Stimulated activated naive CD8-positive, alpha-beta T cell treated with anti-CD3 and anti-CD28 coated beads, Interleukin-15, amount 100 ng/mL, for 72 hours (primary cell): ENCODE data around the gene VCL.
"Not testable (repeated sequence)": the region's sequence is repeated elsewhere in the genome, so short reads cannot be mapped to it uniquely, and the experiment has no call there.

Experiments
- ATAC-seq: fragments of 150-1000 bp; cut with Tn5 transposase; 2 replicates; pipeline ENCODE4 v1.10.0; 2021; ENCODE audit warnings: mild to moderate bottlenecking, moderate library complexity
- DNase-seq, 2 donors: peaks; one replicate each; pipeline ENCODE4 v3.0.0; 2021 to 2022
- H3K27ac Mint-ChIP-seq, 2 donors: one replicate each; pipeline ENCODE4 v1.8.0; 2022; ENCODE audit warnings: mild to moderate bottlenecking in 2 of 2, mixed read lengths in 2 of 2, moderate library complexity in 2 of 2
- H3K27me3 Mint-ChIP-seq: one replicate; pipeline ENCODE4 v1.8.0; 2022; ENCODE audit warnings: mixed read lengths
- H3K4me1 Mint-ChIP-seq: one replicate; pipeline ENCODE4 v1.8.0; 2022; ENCODE audit warnings: mild to moderate bottlenecking, mixed read lengths
- H3K4me3 Mint-ChIP-seq, 2 donors: one replicate each; pipeline ENCODE4 v1.8.0; 2022; ENCODE audit warnings: mild to moderate bottlenecking in 2 of 2, mixed read lengths in 2 of 2, moderate library complexity in 1 of 2
- H3K9me3 Mint-ChIP-seq, 2 donors: one replicate each; pipeline ENCODE4 v1.8.0; 2022; ENCODE audit warnings: mixed read lengths in 2 of 2

VCL gene

GRCh38 chr10:74013004-74013403 is 15.1 kb downstream of the VCL start:
- DNase-seq, result no peak
- no peaks in the 10 kb centered on the region for H3K9me3 Mint-ChIP-seq
- peaks cover 22% of the 10 kb centered on the region for H3K4me1 Mint-ChIP-seq
- H3K27ac Mint-ChIP-seq, result no peak overlapping the region
- H3K27me3 Mint-ChIP-seq, result no peaks in the 10 kb centered on the region
- H3K4me3 Mint-ChIP-seq, result no peak overlapping the region
- ATAC-seq, result no peak

DNA sequence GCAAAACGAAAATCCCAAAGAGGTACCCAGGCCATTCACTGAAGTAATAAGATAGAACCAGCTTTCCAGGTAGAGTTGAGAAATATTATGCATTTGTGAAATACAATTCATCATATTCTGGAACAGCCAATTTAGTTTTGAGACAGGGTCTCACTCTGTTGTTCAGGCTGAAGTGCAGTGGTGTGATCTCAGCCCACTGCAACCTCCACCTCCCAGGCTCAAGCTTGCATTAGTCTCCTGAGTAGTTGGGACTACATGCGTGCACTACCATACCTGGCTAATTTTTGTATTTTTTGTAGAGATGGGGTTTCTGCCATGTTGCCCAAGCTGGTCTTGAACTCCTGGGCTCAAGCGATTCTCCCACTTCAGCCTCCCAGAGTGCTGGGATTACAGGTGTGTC is 16.7 kb downstream of the VCL start:
- not testable (repeated sequence) for ATAC-seq, H3K27ac Mint-ChIP-seq, H3K27me3 Mint-ChIP-seq, H3K4me3 Mint-ChIP-seq, H3K9me3 Mint-ChIP-seq, DNase-seq
- H3K4me1 Mint-ChIP-seq, result peaks cover 22% of the 10 kb centered on the region

DNA sequence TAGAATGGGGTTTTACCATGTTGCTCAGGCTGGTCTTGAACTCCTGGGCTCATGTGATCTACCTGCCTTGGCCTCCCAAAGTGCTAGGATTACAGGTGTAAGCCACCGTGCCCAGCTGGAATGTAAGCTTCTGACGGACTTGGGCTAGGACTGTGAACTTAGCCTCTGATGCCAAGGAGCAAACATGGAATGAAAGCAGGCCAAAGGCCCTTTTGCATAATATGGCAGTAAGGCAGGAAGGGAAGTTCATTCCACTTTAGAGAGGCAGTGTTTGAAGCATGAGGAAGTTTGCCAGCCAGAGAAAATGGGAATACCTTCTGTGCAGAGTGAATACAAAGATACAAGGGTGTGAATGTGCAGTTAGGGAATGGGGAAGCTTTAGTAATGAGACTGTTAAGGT is 20.3 kb downstream of the VCL start:
- no peaks in the 10 kb centered on the region for H3K9me3 Mint-ChIP-seq
- ATAC-seq (no peak), DNase-seq (no peak)
- no peak overlapping the region for H3K4me3 Mint-ChIP-seq
- no peaks in the 10 kb centered on the region for H3K4me1 Mint-ChIP-seq
- no peak overlapping the region for H3K27ac Mint-ChIP-seq
- H3K27me3 Mint-ChIP-seq, result no peaks in the 10 kb centered on the region

DNA sequence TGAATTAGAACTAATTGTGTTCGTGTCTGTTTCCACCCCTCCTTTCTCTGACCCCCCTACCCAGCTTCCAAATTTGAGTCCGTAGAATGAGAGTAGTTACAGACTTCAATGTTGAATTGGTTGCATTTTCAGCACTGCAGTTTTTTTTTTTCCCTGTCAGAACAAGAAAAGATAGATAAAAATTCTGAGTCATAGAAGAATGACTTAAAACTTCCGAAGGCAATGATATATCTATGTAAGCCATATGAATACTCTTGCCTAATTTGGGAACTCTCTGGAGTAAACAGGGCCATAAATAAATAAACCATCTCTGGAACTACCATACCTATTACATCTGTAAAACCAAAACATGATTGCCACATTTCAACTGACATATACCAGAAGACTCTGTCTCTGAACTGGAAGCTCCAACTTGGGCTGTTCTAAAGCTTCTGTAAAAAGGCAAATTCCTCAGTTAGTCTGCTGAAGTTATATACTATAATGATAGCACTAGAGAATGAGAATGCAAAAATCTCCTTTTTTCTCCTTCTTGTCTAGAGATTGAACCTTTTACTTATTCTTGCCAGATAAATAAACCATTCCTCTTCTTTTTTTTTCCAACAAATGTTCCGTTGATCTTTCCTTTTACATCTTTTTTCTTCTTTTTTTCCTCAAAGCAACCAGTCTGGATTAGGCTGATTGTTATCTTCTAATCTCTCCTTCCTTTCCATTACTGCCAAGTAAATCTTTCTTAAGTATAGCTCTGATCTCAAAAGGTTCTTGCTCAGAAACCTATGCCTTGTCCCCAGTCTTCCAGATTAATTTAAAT is 23.5 kb downstream of the VCL start:
- H3K9me3 Mint-ChIP-seq, result no peaks in the 10 kb centered on the region
- DNase-seq, result no peak
- no peak overlapping the region for H3K4me3 Mint-ChIP-seq
- no peak overlapping the region for H3K27ac Mint-ChIP-seq
- H3K27me3 Mint-ChIP-seq, result no peaks in the 10 kb centered on the region
- H3K4me1 Mint-ChIP-seq, result peaks cover 3% of the 10 kb centered on the region
- ATAC-seq, result no peak

DNA sequence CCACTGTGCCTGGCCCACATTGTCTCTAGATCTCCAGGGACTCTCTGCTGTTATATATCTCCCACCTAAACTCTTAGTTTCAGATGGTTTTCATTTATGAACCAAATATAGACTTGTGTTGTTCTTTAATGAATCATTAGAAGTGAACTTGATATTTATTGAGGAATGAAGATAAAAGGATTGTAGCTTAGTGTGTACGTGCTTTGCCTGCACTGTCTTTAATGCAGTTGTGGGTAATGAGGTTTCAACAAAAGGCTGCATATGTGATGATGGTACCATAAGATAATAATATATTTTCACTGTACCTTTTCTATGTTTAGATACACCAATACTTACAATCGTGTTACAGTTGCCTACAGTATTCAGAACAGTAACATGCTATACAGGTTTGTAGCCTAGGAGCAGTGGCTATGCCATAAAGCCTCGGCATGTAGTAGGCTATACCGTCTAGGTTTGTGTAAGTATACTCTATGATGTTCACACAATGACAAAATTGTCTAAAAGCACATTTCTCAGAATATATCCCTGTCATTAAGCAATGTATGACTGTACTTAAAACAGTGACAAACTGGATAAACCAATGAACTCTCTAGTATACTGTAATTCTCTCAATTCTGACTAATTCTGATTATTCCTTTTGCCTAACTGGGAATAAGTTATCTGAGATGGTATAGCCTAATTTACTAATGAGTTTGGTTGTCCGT is 25.2 kb downstream of the VCL start:
- no peak for ATAC-seq
- no peak overlapping the region for H3K27ac Mint-ChIP-seq
- H3K27me3 Mint-ChIP-seq, result no peaks in the 10 kb centered on the region
- no peak for DNase-seq
- peaks cover 10% of the 10 kb centered on the region for H3K4me1 Mint-ChIP-seq
- H3K9me3 Mint-ChIP-seq, result no peaks in the 10 kb centered on the region
- H3K4me3 Mint-ChIP-seq, result no peak overlapping the region

DNA sequence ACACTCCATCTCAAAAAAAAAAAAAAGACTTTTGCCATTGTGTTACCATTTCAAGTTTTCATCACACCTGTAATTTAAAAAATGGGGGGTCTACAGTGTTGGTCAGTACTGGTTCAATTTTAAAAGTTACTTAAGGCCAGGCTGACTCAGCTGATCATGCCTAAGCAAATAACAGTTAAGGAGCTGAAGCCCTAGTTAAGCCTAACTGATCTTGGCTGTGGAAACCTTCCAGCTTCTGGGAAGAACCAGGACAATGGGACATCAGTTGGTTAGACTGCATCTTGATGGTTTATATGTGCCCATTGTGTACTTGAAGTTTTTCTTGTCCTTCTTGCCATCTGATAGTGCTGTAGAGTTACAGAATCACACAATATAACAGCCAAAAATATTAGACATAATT is 26.7 kb downstream of the VCL start:
- H3K4me3 Mint-ChIP-seq, result no peak overlapping the region
- H3K27ac Mint-ChIP-seq, result no peak overlapping the region
- peaks cover 10% of the 10 kb centered on the region for H3K4me1 Mint-ChIP-seq
- DNase-seq, result no peak
- H3K27me3 Mint-ChIP-seq, result no peaks in the 10 kb centered on the region
- no peak for ATAC-seq
- no peaks in the 10 kb centered on the region for H3K9me3 Mint-ChIP-seq

GRCh38 chr10:74025380-74025978 is 27.6 kb downstream of the VCL start:
- Mint-ChIP-seq H3K4me3 (no peak overlapping the region), H3K4me1 (peaks cover 10% of the 10 kb centered on the region), H3K9me3 (no peaks in the 10 kb centered on the region), H3K27ac (peak overlapping the region in 1 of 2 donors; percentile 88), H3K27me3 (no peaks in the 10 kb centered on the region)
- ATAC-seq (no peak), DNase-seq (no peak)

GRCh38 chr10:74026428-74027015 is 28.6 kb downstream of the VCL start:
- Mint-ChIP-seq H3K27me3 (no peaks in the 10 kb centered on the region), H3K4me1 (peaks cover 10% of the 10 kb centered on the region), H3K4me3 (no peak overlapping the region), H3K9me3 (no peaks in the 10 kb centered on the region), H3K27ac (no peak overlapping the region)
- DNase-seq (no peak), ATAC-seq (no peak)

DNA sequence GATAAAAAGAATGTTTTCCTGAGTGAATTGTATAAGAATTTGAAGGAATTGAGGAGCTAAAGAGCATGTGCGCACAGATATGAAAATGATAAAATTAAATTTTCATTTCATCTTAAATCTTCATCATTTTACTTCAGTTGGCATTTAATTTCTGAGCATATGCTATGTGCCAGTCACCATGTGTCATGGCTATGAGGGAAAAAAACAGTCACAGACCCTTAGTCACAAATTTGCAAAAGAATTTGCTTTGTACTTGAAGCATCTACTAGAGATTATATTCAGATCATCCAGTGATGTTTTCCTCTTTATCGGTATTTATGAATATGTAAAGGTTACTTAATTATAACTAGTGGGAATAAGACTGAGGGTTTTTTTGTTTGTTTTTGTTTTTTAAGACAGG is 29.8 kb downstream of the VCL start:
- no peak for DNase-seq
- peaks cover 10% of the 10 kb centered on the region for H3K4me1 Mint-ChIP-seq
- ATAC-seq, result no peak
- no peaks in the 10 kb centered on the region for H3K27me3 Mint-ChIP-seq
- H3K4me3 Mint-ChIP-seq, result no peak overlapping the region
- no peaks in the 10 kb centered on the region for H3K9me3 Mint-ChIP-seq
- no peak overlapping the region for H3K27ac Mint-ChIP-seq

DNA sequence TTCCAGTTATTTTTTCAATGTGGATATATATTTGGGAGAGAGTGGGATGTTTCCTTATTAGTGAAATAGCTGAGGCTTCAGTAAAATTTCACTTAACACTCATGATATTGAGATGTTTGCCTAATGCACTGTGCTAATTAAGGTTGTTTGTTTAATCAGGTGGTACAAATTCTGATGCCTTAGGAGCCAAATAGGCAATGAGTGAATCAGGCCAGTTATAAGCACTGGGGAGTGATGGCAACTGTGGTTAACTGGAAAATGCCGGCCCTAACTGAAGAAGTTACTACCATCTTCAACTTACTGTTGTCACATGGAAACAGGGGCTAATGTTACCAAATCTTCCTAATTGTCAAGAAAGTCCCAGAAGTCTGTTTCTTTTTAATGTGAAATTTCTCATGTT is 32.0 kb downstream of the VCL start:
- Mint-ChIP-seq H3K9me3 (no peaks in the 10 kb centered on the region), H3K4me3 (no peak overlapping the region), H3K4me1 (peaks cover 18% of the 10 kb centered on the region), H3K27ac (no peak overlapping the region), H3K27me3 (no peaks in the 10 kb centered on the region)
- DNase-seq (no peak), ATAC-seq (no peak)

DNA sequence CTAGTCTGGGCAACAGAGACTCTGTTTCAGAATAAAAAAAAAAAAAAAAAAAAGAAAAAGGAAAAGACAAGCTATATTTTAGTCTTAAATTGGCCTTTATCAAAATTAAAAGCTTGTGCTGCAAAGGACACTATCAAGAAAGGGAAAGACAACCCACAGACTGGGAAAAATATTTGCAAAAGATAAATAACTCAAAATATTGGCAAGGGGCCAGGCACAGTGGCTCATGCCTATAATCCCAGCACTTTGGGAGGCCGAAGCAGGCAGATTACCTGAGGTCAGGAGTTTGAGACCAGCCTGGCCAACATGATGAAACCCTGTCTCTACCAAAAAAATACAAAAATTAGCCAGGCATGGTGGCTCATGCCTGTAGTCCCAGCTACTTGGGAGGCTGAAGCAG is 34.3 kb downstream of the VCL start:
- not testable (repeated sequence) for ATAC-seq, H3K9me3 Mint-ChIP-seq, H3K4me3 Mint-ChIP-seq, H3K27me3 Mint-ChIP-seq, H3K4me1 Mint-ChIP-seq, DNase-seq, H3K27ac Mint-ChIP-seq

DNA sequence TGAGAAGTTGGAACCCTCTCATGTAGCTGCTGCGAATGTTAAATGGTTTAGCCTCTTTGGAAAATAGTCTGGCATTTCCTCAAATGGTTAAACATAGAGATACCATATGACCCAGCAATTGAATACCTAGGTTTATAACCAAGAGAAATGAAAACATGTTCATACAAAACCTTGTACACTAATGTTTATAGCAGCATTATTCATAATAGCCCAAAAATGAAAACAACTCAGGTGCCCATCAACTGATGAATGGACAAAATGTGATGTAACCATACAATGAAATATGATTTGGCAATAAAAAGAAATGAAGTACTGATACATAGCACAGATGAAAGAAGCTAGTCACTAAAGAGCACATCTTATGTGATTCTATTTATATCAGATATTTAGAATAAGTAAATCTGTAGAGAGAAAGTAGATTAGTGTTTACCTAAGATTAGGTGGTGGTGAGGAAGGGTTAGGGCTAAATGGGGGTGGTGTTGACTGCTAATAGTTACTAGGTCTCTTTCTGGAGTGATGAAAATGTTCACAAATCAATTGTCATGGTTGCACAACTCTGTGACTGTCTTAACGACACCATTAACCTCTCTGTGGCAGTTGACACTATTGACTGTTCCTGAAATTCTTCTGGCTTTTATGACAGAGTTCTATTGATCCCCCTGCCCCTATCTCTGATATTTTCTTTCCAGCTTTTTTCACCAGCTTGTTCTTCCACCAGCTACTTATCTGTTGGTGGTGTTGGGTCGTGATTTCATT is 35.2 kb downstream of the VCL start:
- peaks cover 8% of the 10 kb centered on the region for H3K4me1 Mint-ChIP-seq
- ATAC-seq (no peak), DNase-seq (no peak)
- no peak overlapping the region for H3K4me3 Mint-ChIP-seq
- H3K27ac Mint-ChIP-seq, result no peak overlapping the region
- H3K9me3 Mint-ChIP-seq, result no peaks in the 10 kb centered on the region
- no peaks in the 10 kb centered on the region for H3K27me3 Mint-ChIP-seq

DNA sequence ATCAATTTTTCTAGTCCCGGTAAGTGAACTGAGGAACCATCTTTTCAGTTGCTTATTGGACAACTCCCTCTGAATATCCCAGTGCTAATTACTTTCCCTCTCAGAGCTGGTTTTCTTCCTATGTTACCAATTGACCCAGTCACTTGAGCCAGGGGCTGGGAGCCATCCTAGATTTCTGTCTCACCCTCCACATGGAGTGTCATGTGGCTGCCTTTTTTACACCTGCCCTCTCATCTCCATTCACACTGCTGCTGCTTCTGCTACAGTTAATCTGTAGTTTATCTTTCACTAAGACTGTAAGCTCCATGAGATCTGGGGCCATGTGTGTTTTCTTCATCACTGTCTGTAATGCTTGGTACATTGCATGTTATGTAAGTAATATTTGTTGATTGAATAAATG is 35.8 kb downstream of the VCL start:
- no peak overlapping the region for H3K27ac Mint-ChIP-seq
- no peaks in the 10 kb centered on the region for H3K27me3 Mint-ChIP-seq
- peaks cover 8% of the 10 kb centered on the region for H3K4me1 Mint-ChIP-seq
- DNase-seq (no peak), ATAC-seq (no peak)
- no peak overlapping the region for H3K4me3 Mint-ChIP-seq
- H3K9me3 Mint-ChIP-seq, result no peaks in the 10 kb centered on the region

DNA sequence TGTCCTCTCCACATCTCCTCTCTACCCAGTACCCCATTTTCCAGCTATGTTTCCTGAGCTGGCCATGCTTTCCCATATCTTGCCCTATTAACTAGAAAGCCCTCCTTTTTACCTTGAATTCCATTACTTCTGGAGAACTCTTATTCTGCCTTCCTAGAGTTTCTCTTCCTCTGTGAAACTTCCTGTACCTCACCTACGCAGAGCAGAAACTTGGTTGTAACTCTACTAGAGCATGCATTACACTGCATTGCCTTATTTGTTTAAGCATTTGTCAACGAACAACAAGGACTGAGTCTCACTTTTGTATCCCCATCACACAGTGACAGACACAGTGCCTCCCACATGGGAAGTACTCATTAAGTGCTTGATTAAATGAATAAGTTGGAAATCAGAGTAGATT is 36.4 kb downstream of the VCL start:
- DNase-seq (no peak), ATAC-seq (no peak)
- no peak overlapping the region for H3K4me3 Mint-ChIP-seq
- H3K27ac Mint-ChIP-seq, result no peak overlapping the region
- peaks cover 8% of the 10 kb centered on the region for H3K4me1 Mint-ChIP-seq
- no peaks in the 10 kb centered on the region for H3K27me3 Mint-ChIP-seq
- H3K9me3 Mint-ChIP-seq, result no peaks in the 10 kb centered on the region

DNA sequence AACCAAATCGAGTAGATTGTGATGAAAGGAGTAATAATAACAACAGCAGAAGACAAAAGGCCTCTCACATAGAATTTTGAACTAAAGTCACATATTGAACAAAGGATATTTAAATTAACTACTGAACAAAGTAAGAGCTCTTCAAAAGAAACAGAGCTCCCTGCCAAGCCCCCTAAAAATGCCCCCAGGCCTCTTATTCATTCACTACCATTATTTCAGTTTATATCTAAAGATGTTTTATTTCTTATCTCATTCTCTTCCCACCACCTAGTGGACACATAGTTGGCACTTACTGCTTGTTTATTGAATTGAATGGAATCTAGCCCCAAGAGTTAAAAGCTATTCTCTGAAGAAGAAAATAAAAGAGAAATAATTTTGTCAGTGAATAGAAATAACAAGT is 37.4 kb downstream of the VCL start:
- Mint-ChIP-seq H3K4me1 (peaks cover 15% of the 10 kb centered on the region), H3K4me3 (no peak overlapping the region), H3K27me3 (no peaks in the 10 kb centered on the region), H3K9me3 (no peaks in the 10 kb centered on the region), H3K27ac (no peak overlapping the region)
- no peak for ATAC-seq
- no peak for DNase-seq
